ENCODE data around the gene CHAC1. TPM values are rescaled to one million over a fixed set of nuclear protein-coding genes. Genes with fewer than 3 reads are reported as not detected.

The CHAC1 gene
- total RNA-seq, 1 donor from 2014 or later = 77.6 TPM

GRCh38 chr15:40999190-40999589 is 45.9 kb downstream of the CHAC1 start:
- Mint-ChIP-seq H3K9me3 (ENCODE audit: low read depth) (no peaks in the 10 kb centered on the region), H3K4me1 (ENCODE audit: low read depth) (peaks cover 7% of the 10 kb centered on the region), H3K4me3 (ENCODE audit: unreplicated experiment) (no peak overlapping the region), H3K36me3 (ENCODE audit: low read depth) (peaks cover 26% of the 10 kb centered on the region), H3K27ac (ENCODE audit: unreplicated experiment) (no peak overlapping the region), H3K27me3 (ENCODE audit: low read depth) (no peaks in the 10 kb centered on the region)
- no peak for TF ChIP-seq CTCF (IDR thresholded peaks at IDR 0.05)
- DNase-seq (ENCODE audit: low spot score) = no peak

DNA sequence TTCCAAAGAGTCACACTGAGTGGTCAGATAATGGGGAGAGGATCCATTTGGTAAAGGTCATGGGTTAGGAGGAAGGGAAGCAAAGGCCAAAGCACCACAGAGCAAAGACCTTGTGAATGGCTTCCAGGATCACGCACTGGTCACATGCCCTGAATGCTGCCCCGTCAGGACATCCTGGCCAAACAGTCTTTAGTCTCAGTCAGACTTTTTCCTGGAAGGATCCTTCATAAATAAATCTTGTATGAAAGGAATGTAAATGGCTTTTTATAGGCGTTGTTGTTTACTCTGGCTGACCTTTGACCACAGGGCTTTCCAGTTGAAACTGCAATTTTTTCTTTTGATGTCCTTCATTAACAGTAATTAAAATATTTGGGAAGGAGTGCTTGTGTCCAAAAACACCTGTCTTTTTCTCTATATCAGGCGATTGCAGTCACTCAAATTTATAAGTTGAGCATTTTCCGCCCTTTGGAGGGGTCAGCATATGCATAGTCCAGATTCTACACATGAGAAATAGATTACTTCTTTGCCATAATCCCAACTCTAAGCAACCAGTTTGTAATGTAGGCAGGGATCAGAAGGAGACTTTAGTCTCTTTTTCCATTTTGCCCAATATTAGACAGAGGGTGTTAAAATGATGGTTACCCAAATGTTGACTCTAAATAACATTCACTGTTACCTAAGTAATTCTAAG is 48.4 kb downstream of the CHAC1 start:
- Mint-ChIP-seq H3K9me3 (ENCODE audit: low read depth) (no peaks in the 10 kb centered on the region), H3K4me1 (ENCODE audit: low read depth) (peaks cover 15% of the 10 kb centered on the region)

DNA sequence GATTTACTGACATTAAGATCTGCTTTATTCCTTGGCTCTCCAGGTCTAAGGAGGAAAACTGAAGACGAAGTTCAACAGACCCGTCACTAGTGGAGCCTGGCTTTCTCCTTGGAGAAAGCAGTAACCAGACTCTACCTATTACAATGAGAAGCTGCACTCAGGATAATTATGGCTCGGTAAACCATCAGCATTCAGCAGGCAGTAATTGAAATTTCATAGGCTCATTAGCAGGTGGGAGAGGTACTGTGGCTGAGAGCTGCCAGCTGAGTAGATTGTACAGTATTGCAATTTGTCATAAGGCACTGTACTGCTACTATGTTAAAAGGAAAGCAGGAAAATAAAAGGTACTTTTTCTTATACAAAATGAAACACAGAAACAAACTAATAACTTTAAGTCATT is 51.2 kb downstream of the CHAC1 start:
- H3K4me3 Mint-ChIP-seq (ENCODE audit: unreplicated experiment) = no peak overlapping the region
- H3K9me3 Mint-ChIP-seq (ENCODE audit: low read depth) = no peaks in the 10 kb centered on the region
- H3K27me3 Mint-ChIP-seq (ENCODE audit: low read depth) = no peaks in the 10 kb centered on the region
- no peak for TF ChIP-seq CTCF (IDR thresholded peaks at IDR 0.05)
- H3K36me3 Mint-ChIP-seq (ENCODE audit: low read depth) = peaks cover 14% of the 10 kb centered on the region
- DNase-seq (ENCODE audit: low spot score) = no peak
- peaks cover 16% of the 10 kb centered on the region for H3K4me1 Mint-ChIP-seq (ENCODE audit: low read depth)
- no peak overlapping the region for H3K27ac Mint-ChIP-seq (ENCODE audit: unreplicated experiment)

More for the DNA sequence above, 48.4 kb downstream of the CHAC1 start:
- H3K27me3 Mint-ChIP-seq (ENCODE audit: low read depth) = no peaks in the 10 kb centered on the region
- no peak for DNase-seq (ENCODE audit: low spot score)
- H3K4me3 Mint-ChIP-seq (ENCODE audit: unreplicated experiment) = no peak overlapping the region
- H3K27ac Mint-ChIP-seq (ENCODE audit: unreplicated experiment) = peak overlapping the region; percentile 57
- no peak for TF ChIP-seq CTCF (IDR thresholded peaks at IDR 0.05)
- peaks cover 16% of the 10 kb centered on the region for H3K36me3 Mint-ChIP-seq (ENCODE audit: low read depth)

Other genes with a start within 250 kb of the CHAC1 start
- 27.5 to 30.1 TPM (median 28.8 TPM) in 3 replicates for gene RMDN3, start 198.2 kb upstream of the CHAC1 start, total RNA-seq
- 1.6 to 2.4 TPM (median 1.9 TPM) in 3 replicates for gene GCHFR, start 189.4 kb upstream of the CHAC1 start, total RNA-seq
- gene C15orf62, start 183.5 kb upstream of the CHAC1 start, total RNA-seq = 0.12 TPM in 1 of 3 replicates, not detected in the others
- gene ZFYVE19, start 146.4 kb upstream of the CHAC1 start, total RNA-seq = 15.5 to 22.5 TPM (median 15.8 TPM) in 3 replicates
- 26.4 to 31.8 TPM (median 29.1 TPM) in 3 replicates for gene DNAJC17, start 146.0 kb upstream of the CHAC1 start, total RNA-seq
- gene PPP1R14D, start 124.8 kb upstream of the CHAC1 start, total RNA-seq = not detected in 3 replicates
- 0.87 to 2.0 TPM (median 0.87 TPM) in 3 replicates for gene SPINT1, start 109.4 kb upstream of the CHAC1 start, total RNA-seq
- 0.12 to 0.31 TPM in 2 of 3 replicates, not detected in the other for gene RHOV, start 79.2 kb upstream of the CHAC1 start, total RNA-seq
- gene VPS18, start 59.0 kb upstream of the CHAC1 start, total RNA-seq = 29.4 to 35.6 TPM (median 33.0 TPM) in 3 replicates
- 0.36 to 0.45 TPM in 2 of 3 replicates, not detected in the other for gene DLL4, start 24.1 kb upstream of the CHAC1 start, total RNA-seq
- 16.3 to 19.8 TPM (median 16.6 TPM) in 3 replicates for gene INO80, start 162.8 kb downstream of the CHAC1 start, total RNA-seq